ENCODE measurements around the gene SLIT3.

DNA sequence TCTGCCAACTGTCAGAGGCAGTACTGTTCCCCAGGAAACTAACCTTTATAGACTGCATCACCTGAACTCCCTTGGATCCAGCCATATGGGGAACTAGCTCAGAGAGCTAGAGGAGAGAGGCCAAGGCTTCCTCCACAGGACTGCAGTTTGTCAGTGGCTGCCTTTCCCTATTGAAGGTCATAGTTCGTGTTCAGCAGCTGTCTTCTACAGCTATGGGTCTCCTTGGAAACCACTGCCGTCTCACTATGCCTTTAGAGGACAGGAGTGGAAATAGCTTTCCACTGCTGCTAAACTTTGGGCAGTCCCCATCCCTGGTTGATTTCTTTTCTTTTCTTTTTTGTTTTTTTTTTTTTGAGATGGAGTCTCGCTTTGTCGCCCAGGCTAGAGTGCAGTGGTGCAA, 4.4 kb upstream of the SLIT3 start:
- TF ChIP-seq, protein P1, sequence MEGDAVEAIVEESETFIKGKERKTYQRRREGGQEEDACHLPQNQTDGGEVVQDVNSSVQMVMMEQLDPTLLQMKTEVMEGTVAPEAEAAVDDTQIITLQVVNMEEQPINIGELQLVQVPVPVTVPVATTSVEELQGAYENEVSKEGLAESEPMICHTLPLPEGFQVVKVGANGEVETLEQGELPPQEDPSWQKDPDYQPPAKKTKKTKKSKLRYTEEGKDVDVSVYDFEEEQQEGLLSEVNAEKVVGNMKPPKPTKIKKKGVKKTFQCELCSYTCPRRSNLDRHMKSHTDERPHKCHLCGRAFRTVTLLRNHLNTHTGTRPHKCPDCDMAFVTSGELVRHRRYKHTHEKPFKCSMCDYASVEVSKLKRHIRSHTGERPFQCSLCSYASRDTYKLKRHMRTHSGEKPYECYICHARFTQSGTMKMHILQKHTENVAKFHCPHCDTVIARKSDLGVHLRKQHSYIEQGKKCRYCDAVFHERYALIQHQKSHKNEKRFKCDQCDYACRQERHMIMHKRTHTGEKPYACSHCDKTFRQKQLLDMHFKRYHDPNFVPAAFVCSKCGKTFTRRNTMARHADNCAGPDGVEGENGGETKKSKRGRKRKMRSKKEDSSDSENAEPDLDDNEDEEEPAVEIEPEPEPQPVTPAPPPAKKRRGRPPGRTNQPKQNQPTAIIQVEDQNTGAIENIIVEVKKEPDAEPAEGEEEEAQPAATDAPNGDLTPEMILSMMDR (conservative IDR thresholded peaks at IDR 0.05): no peak
- TF ChIP-seq EZH2 (IDR thresholded peaks at IDR 0.05; ENCODE audit: low read depth): no peak

Measured in PC-9 (cell line).